ENCODE measurements around the gene SAG.
"Not testable (repeated sequence)": the region's sequence is repeated elsewhere in the genome, so short reads cannot be mapped to it uniquely, and the experiment has no call there.

SAG gene

DNA sequence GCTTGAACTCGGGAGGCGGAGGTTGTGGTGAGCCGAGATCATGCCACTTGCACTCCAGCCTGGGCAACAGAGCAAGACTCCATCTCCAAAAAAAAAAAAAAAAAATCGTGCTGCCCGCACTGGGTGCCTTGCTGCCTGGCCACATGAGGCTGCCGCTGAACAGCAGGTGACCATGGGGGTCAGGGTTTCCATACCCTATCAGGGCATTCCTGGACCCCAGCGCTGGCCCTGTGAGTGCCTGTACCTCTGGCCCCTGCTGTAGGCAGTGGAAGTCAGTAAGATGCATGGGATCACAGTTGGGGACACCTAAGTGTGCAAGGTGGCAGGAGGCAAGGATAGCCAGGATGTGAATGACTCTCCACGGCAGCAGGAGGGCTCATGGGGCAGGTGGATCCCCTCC is 18.9 kb downstream of the SAG start:
- no peak overlapping the region for H3K4me3 ChIP-seq (replicated peaks; ENCODE audit: low read depth, low read length)
- TF ChIP-seq, protein P1, sequence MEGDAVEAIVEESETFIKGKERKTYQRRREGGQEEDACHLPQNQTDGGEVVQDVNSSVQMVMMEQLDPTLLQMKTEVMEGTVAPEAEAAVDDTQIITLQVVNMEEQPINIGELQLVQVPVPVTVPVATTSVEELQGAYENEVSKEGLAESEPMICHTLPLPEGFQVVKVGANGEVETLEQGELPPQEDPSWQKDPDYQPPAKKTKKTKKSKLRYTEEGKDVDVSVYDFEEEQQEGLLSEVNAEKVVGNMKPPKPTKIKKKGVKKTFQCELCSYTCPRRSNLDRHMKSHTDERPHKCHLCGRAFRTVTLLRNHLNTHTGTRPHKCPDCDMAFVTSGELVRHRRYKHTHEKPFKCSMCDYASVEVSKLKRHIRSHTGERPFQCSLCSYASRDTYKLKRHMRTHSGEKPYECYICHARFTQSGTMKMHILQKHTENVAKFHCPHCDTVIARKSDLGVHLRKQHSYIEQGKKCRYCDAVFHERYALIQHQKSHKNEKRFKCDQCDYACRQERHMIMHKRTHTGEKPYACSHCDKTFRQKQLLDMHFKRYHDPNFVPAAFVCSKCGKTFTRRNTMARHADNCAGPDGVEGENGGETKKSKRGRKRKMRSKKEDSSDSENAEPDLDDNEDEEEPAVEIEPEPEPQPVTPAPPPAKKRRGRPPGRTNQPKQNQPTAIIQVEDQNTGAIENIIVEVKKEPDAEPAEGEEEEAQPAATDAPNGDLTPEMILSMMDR (IDR thresholded peaks at IDR 0.05; ENCODE audit: low read length, missing control alignments), result no peak
- no peak for DNase-seq (ENCODE audit: low read depth)

DNA sequence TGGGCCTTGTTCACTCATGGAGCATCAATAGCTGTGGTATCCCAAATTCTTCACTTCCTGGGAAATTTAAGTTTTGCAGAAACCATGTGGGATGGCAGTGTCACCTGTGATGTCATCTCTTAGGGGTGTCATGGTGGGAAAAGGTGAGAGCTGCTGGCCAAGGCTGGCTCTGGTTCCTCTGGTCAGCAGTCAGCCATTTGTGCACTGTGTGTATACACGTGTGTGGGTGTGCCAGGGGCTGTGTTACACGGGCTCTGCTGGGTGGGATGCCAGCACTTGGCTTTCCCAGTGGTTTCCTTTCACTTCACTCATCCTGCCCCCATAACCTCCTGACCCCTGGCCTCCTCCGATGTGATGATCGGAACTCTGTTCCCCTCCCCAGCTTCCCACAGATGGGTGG is 21.3 kb downstream of the SAG start:
- H3K4me3 ChIP-seq (replicated peaks; ENCODE audit: low read depth, low read length), result no peak overlapping the region
- no peak for DNase-seq (ENCODE audit: low read depth)
- TF ChIP-seq, protein P1 (IDR thresholded peaks at IDR 0.05; ENCODE audit: low read length, missing control alignments), result no peak

DNA sequence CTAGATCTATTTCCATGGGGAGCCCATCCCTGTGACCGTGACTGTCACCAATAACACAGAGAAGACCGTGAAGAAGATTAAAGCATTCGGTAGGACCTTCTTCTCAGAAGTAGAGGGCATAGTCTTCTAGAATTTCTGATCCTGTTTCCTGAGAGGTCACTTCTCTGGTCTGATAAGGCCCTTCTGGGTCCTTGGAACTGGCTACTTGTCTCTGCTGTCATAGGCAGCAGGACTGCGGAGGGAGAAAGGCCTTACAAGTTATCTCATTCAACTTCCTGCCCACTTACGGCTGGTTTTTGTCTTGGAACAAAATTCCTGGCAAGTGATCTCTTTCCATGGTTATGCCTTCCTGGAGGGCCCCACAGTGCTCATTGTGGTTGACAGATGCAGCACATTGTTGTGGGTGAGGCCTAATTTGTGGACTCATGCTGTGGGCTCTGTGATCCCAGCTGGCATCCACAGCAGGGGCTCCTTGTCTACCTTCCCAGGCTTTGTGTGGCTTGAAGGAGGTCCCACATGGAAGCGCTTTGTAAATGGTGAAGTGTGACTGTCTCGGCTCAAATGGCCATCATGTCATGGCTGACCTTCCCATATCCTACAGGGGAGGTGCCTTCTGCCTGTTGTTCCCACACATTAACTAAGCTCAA is 22.0 kb downstream of the SAG start:
- H3K4me3 ChIP-seq (replicated peaks; ENCODE audit: low read depth, low read length), result no peak overlapping the region
- TF ChIP-seq, protein P1 (IDR thresholded peaks at IDR 0.05; ENCODE audit: low read length, missing control alignments), result no peak
- DNase-seq (ENCODE audit: low read depth), result peak; percentile 71

DNA sequence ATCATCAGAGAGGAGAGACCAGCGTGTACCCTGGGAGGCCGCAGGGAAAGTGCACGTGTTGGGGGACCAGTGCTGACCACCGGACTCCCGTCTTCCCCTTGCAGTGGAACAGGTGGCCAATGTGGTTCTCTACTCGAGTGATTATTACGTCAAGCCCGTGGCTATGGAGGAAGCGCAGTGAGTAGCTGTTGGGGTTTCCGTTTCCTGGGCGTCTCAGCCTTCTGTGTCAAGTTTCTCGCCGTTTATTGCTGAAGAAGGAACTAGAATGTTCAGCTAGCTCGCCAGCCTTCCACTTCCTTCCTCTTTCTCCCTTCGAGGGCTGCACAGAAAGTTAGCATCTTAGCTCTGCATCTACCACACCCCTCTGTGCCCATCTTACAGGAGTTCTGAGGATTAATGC is 23.9 kb downstream of the SAG start:
- TF ChIP-seq, protein P1 (IDR thresholded peaks at IDR 0.05; ENCODE audit: low read length, missing control alignments), result no peak
- DNase-seq (ENCODE audit: low read depth), result no peak
- no peak overlapping the region for H3K4me3 ChIP-seq (replicated peaks; ENCODE audit: low read depth, low read length)

DNA sequence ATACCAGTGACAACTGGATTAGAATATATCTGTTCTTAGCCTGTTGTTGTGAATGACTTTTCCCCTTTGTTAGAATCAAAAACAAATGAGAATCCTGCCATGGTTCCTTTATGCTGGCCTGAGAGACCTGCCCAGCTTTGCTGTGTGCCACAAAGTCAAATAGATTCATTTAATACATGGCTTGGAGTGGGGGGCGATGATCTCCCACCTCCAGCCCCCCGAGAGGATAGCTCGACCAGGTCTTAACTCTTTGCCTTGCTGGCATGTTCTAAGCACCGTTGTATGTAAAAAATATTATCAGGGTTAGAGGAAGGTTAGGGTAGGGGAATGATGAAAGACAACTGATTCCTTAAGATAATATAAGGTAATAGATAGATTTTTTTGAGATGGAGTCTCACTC is 24.5 kb downstream of the SAG start:
- DNase-seq (ENCODE audit: low read depth), result no peak
- no peak overlapping the region for H3K4me3 ChIP-seq (replicated peaks; ENCODE audit: low read depth, low read length)
- TF ChIP-seq, protein P1 (IDR thresholded peaks at IDR 0.05; ENCODE audit: low read length, missing control alignments), result no peak

DNA sequence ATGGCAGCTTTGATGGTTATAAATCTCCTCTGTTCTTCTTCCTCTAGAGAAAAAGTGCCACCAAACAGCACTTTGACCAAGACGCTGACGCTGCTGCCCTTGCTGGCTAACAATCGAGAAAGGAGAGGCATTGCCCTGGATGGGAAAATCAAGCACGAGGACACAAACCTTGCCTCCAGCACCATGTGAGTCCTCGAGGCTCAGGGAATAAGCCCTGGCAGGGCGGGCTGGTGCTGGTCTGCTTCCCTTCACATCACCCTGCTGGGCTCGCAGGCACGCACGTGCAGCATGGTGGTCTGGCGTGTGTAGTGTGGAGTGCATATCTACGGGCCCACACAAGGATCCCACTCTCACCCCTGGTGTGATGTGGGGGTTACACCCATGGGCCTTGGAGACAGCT is 27.3 kb downstream of the SAG start:
- TF ChIP-seq, protein P1 (IDR thresholded peaks at IDR 0.05; ENCODE audit: low read length, missing control alignments), result no peak
- H3K4me3 ChIP-seq (replicated peaks; ENCODE audit: low read depth, low read length), result no peak overlapping the region
- no peak for DNase-seq (ENCODE audit: low read depth)

DNA sequence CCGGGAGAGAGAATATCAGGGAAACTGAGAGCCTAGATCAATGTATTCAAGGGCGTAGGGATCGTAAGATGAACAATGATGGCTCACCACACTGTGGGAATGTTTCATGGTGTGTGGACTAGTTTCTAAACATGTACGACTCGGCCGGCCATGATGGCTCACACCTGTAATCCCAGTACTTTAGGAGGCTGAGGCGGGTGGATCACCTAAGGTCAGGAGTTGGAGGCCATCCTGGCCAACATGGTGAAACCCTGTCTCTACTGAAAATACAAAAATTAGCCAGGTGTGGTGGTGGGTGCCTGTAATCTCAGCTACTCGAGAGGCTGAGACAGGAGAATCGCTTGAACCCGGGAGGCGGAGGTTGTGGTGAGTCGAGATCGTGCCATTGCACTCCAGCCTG is 28.5 kb downstream of the SAG start:
- not testable (repeated sequence) for DNase-seq (ENCODE audit: low read depth); H3K4me3 ChIP-seq (replicated peaks; ENCODE audit: low read depth, low read length)

All from fibroblast of pulmonary artery (primary cell).